ENCODE data around the gene ARID1B.
A peak's percentile ranks its signal among the peaks of the same experiment; 100 is the strongest.

The ARID1B gene

GRCh38 chr6:156776840-156777576 lies at the start of gene ARID1B:
Gene ARID1B, plus strand, starts transcription at chr6:156777378. Its CDS starts 303 bp downstream, at chr6:156777681.
- DNase-seq: peak; percentile 79

DNA sequence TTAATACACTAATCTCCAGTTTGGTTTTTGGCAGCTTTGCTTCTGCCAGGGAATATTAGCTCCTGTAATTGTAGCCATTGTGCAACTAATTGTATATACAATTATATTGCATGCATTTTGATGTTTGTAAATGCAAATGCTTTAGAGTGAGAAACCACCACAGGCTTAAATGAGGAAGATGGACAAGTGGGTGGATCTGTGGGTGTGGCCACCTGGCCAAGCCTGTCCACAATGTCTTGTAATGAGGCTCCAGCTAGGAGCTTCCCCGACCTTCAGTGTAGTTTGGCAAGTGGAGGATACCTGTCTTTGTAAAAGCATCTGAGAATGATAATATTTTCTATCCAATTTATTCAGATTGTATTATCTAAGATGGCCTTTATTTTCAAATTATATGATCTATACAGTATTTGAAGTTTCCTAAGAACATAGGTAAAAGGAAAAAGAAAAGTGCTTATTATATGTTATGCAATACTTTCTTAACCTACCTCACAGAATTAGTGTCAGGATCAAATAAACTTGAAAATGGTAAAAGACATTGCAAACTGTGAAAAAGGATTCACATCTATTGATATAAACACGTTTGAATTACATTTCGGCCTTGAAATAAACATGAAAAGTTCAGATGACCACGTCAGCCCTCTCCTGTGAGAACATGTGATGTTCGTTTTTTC lies 49.3 kb upstream of the ARID1B start:
- no peak for DNase-seq

DNA sequence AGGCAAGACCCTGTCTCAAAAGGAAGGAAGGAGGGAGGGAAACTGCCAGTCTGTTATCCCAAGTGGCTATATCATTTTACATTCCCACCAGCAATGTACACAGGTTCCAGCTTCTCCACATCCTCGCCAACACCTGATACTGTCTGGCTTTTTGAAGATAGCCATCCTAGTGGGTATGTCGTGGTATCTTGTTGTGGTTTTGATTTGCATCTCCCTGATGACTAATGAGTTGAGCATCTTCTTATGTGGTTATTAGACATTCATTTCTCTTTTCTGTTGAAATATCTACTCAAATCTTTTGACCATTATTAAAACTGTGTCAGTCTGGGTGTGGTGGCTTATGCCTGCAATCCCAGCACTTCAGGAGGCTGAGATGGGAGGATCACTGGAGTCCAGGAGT lies 47.9 kb upstream of the ARID1B start:
- peak; percentile 80 for DNase-seq

DNA sequence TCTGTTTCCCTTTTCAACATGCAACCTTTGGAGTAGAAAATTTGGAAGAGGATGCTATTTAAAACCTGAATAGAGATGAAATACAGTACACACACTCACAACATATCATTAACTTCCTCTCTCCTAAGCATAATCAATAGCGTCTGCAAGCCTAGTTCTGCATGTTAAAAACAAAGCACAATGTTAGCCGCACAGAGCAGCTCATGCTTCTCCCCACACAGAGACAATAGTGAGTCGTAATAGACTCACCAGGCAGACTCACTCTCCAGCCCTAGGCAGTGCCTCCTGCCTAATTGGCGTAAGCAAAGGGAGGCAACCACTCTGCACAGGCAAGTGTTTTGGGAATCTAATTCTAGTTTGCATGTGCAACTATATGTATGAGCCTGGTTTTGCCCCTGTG lies 45.8 kb upstream of the ARID1B start:
- DNase-seq: peak; percentile 72

GRCh38 chr6:156735751-156736150 lies 41.4 kb upstream of the ARID1B start:
- no peak for DNase-seq

- DNase-seq: no peak
Observed at GRCh38 chr6:156740604-156741003, 36.6 kb upstream of the ARID1B start.

DNA sequence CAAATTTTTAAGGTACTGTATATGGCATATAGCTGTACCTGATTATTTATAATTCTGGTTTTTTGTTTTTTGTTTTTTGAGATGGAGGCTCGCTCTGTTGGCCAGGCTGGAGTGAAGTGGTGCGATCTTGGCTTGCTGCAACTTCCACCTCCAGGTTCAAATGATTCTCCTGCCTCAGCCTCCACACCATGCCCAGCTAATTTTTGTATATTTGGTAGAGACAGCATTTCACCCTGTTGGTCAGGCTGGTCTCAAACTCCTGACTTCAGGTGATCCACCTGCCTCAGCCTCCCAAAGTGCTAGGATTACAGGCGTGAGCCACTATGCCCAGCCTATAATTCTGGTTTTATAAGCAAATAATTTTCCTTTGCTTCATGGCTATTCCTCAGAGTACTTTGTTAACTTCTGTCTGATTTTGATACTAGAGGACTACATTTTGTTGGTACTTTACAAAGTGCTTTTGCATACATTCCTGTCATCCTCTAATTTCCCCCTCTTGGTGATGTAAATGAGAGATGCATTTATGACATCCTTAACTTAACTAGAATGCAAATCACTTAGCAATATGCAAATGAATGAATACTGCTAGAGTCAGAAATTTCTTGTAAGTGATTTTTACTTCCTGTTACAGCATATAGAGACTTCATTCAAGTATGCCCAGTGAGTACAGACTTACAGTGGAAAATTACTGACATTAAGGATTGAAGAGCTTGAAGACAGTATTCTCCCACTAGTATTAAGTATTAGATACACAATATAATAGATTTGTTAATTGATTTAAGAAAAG lies 35.7 kb upstream of the ARID1B start:
- no peak for DNase-seq

DNA sequence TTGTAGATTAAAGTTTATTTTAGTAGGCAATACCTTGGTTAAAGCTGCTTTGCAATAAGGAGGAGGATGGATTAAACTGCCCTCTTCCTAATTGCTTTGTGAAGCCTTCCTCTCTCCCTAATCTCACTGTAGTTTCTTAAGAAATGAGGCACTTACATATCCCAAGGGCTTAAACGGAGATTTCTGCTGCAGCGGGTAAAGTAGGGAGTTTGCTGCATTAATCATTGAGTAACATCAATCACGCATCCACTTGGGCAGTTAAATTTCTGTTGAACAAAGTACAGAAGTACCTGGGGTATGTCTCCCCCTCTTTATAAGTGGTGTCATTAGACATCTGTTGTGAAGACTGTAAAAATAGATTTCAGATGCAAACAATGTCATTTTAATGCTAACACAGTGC lies 29.5 kb upstream of the ARID1B start:
- DNase-seq: no peak

GRCh38 chr6:156748504-156748903 lies 28.7 kb upstream of the ARID1B start:
- DNase-seq: no peak

DNA sequence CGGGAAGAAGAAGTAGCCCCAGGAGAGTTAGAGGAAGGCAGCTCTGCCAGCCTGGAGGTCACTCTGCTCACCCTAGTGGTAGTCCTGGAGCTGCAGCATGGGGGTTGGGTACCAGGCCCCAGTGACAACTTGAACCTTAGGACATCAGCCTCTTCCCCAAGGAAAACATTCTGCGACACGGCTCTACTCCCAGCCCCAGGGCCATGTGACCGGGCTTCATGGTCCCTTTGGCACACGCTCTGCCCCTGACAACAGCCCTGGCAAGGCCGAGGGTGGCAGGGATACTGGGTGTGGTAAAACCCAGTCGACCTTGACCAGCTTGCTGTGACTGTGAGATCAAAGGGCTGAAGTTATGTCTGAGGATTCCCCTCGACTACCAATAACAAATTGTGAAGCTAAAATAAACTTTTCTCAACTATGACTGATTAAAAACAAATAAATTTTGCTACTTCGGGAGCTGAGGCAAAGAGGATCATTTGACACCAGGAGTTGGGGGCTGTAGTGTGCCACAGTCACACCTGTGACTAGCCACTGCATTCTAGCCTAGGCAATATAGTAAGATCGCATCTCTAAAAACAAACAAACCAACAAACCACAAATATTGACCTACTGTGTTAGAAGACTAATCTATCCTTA lies 24.4 kb upstream of the ARID1B start:
- DNase-seq: no peak

- no peak for DNase-seq
Observed at GRCh38 chr6:156756630-156757610, 20.3 kb upstream of the ARID1B start.

- DNase-seq: no peak
Observed at GRCh38 chr6:156757849-156758248, 19.3 kb upstream of the ARID1B start.

- no peak for DNase-seq
Observed at GRCh38 chr6:156760377-156760776, 16.8 kb upstream of the ARID1B start.

DNA sequence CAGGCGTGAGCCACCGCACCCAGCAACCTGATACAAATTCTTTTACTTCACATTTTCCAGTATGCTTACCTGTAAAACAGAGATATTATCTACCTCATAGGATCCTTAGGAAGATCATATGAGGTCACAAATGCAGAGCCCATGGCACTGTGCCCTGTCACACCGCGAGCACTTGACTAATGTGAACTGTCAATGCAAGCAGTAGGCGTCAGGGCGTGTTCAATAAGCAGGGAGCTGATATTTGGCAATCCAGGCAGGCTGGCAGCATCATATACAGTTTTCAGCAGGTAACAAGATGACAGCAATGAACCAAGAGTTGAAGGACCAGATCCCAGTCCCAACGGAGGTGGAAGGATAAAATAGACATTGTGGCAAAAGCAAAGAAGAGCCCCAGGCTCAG lies 14.6 kb upstream of the ARID1B start:
- no peak for DNase-seq

- DNase-seq: no peak
Observed at GRCh38 chr6:156765117-156765516, 12.1 kb upstream of the ARID1B start.

DNA sequence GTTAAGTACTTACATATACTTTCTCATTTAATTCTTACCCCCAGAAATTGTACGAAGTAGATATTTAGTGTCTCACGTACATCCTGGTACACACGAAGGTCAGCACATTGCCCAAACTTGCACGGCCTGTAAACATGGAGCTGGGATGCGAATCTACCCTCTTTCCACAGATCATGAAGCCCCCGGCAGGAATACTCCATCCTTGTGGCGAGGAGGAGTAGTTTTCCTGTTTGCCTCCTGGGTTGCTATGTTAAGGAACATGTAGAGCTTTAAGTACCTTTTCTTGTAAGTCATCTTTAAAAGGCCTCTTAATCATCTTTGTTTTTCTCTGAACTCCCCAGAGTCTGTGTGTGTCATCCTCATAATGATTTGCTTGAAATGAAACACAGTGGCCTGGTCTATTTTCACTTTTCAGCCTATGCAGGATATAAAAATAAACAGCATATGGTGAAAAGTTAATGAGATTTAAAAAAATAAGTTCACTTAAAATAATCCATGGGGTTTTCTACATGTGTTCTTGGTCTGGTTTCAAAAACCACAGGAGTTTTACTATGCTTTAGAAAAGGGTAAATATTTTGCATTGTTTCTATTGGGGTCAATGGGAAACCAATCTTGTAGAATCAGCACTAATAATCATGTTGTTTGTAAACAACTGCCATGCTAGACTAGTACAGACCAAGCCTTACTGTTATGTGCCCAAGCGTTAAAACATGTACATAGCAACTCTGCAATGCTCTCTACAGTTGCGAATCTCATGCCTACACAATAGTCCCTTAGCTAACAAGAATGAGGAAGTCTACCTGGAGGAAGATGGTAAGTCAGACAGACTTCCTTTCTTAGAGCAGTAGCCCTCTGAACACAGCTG lies 9.3 kb upstream of the ARID1B start:
- peak; percentile 8 for DNase-seq

DNA sequence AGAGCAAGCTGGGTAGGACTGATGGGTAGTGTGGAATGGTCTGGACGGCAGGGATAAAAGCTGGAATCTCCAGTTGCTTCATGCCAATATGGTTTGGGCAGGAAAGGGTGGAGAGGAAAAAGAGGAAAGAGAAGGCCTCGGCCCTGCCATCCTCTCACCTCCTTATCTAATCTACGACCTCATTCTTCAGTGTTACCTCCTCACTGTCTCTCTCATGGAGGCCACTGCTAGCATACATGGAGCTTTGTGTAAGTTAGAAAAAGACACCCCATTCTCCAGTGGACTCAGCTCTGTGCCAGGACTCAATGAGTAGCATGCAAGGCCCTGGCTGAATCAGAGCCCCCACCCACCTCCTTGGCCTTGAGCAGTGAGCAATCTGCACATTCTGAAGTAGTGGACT lies 6.1 kb upstream of the ARID1B start:
- no peak for DNase-seq

DNA sequence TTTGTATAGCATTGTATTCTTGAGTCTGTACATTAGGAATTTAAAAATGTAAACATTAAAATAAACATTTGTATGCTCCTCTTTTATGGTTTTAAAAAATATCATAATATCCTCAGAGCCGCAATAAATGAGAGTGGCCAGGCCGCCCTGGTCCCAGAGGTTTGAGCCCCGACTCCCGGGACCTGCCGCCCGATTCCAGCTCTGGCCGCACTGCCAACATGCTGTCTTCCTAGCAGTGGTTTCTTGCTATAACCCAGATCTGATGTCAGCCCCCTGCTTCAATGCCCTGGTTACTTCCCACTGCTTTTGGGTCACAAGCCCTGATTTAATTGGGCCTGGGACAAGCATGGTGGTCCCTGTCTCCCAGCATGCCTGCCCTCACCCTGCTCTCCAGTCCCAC lies 5.4 kb upstream of the ARID1B start:
- no peak for DNase-seq

GRCh38 chr6:156773476-156773875 lies 3.7 kb upstream of the ARID1B start:
- DNase-seq: no peak

GRCh38 chr6:156773935-156774852 lies 3.0 kb upstream of the ARID1B start:
- DNase-seq: no peak

Data from EL (cell line).